NCI-H2196 treated with DMSO at 0.1 percent for 48 hours (cell line): ENCODE measurements around the gene DNAJC15.
"Not testable (repeated sequence)": the region's sequence is repeated elsewhere in the genome, so short reads cannot be mapped to it uniquely, and the experiment has no call there.

Source experiments
- DNase-seq: peaks from one replicate; lab custom pipeline; 2025; ENCODE audit not compliant: unreplicated experiment; lab: John Stamatoyannopoulos, UW

DNAJC15 gene

DNA sequence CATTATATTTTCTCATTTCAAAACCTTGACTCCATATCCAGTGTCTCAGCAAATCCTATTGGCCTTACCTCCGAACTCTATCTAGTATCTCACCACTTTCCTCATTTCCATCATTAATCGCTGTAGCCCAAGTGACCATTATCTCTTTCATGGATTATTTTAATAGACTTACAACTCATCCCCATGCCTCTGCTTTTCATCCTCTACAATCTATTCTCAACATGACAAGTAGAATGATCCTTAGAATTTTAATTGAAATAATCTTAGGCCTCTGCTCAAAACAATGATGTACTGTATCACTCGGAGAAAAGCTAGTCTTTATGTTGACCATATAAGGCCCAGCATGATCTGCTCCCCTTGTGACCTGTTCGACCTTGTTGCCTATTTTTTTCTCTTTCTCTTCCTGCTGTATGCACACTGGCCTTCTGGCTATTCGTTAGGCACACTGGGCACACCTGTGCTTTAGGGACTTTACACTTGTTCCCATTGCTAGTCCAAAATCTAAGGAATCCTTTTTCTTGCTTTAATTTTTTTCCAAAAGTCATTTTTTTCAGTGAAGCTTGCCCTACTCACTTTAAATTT lies 21.4 kb downstream of the DNAJC15 start:
- no peak for DNase-seq

DNA sequence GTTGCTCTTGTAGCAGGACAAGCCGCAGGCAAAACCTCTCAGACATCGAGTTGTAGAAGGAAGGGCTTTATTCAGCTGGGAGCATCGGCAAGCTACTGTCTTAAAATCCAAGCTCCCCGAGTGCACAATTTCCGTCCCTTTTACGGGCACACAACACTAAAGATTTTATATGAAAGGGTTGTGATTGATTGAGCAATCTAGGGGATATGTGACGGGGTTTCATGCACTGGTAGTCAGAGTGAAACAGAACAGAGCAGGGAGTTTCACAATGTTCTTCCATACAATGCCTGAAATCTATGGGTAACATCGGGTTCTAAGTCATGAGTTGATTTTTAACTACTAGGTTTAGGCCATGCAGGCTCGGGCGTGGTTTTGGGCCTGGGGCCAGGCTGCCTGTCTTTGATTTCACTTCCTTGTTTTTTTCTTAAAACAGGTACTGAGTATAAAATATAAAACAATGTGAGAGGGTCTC lies 22.0 kb downstream of the DNAJC15 start:
- DNase-seq, result not testable (repeated sequence)

DNA sequence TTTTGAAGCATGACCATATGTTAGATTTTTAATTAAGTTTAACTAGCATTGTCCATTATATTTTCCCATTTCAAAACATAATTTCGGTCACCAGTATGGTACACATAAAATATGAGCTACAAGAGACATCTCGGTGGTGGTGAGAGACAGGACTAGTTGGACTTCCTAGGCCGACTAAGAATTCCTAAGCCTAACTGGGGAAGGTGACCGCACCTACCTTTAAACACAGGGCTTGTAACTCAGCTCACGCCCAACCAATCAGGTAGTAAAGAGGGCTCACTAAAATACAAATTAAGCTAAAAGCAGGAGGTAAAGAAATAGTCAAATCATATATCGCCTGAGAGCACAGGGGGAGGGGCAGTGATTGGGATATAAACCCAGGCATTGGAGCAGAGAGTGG lies 22.9 kb downstream of the DNAJC15 start:
- DNase-seq, result no peak

DNA sequence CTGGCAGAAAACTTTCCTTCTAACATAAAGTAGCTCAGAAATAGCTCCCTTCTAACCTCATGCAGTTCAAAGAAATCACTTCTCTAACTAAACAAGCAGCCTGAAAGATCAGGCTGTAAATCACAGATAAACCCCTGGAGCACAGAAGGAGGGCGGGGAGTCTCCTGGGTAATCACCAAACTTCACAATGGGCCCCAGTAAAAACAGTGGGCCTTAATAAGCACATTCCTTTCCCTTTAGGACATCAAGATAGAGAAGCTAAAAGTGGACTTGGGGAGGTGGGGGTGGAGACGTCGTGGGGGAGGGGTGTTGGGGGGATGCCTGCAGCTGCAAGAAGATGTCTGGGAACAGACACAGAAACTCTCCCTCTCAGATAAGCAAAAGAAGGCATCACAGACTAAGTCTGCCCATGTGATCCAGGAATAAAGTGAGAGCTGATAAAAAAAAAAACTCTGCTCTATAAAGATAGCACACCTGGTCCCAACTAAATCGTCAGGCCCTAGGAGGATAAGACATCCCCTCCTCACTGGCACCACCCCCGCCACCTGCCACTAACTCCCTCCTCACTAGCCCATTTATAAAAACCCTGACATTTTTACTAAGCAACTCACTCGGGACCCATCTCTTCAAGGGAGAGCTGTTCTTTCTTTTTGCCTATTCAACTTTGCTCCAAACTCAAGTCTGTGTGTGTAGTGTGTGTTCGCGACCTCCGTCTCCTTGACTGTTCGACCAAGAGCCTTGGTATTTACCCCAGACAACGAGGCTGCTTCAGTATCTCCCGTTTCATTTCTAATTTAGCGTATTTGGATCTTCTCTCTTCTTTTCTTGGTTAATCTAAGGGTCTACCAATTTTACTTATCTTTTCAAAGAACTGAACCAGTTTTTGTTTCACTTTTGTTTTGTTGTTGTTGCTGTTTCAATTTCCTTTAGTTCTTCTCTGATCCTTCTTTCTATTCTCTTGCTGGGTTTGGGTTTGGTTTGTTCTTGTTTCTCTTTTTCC lies 31.7 kb downstream of the DNAJC15 start:
- no peak for DNase-seq

DNA sequence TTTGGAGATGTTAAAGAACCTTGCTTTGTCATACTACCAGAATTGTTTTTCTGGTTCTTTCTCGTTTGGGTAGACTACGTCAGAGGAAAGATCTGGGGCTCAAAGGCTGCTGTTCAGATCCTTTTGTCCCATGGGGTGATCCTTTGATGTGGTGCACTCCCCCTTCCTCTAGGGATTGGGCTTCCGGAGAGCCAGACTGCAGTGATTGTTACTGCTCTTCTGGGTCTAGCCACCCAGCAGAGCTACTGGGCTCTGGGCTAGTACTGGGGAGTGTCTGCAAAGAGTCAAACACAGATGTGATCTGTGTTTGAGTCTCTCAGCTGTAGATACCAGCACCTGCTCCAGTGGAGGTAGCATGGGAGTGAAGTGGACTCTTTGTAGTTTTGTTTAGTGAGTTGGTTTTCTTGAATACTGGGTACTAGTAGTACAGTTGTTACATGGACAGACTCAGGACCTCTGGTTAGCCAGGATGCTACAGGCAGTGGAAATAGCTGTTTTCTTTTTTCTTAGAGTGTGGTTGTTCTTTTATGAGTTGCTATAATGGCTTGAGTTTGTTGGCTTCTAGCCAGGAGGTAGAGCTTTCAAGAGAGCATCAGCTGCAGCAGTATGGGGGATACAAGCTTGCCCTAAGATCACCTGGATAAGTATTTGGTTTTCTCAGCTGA lies 34.4 kb downstream of the DNAJC15 start:
- no peak for DNase-seq

DNA sequence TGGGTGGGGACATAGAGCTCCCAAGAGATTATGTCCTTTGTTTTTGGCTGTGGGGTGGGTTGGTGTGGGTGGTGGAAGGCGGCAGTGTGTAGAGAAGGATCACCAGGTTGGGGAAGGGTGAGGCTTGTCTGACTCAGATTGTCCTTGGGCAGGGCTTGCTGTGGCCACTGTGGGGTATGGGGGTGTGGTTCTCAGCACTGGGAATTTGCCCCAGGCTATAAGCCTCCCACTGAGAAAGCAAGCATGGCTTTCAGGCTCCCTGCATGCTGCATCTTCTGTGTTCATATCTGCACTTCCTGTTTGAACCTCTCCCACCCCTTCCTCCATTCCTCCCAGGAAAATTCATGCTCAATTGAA lies 34.9 kb downstream of the DNAJC15 start:
- DNase-seq, result no peak

DNA sequence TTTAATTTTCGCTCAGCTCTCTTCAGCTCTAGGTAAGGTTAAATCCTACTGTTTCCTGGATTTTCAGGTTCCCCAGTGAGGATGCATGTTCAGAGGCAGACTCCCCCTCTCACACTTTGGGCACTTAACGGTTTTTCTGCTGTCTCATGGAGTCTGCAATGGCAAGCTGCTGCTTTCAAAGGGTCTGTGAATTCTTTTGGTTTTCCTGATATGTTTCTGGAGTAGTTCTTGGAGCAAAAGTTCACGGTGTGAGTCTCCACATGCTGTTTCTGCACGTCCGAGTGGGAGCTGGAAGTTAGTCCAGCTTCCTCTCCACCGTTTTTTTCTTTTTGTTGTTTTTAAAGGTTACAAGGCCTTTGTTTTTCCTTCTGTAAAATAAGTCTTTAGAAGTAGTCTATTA lies 35.4 kb downstream of the DNAJC15 start:
- DNase-seq, result no peak

DNA sequence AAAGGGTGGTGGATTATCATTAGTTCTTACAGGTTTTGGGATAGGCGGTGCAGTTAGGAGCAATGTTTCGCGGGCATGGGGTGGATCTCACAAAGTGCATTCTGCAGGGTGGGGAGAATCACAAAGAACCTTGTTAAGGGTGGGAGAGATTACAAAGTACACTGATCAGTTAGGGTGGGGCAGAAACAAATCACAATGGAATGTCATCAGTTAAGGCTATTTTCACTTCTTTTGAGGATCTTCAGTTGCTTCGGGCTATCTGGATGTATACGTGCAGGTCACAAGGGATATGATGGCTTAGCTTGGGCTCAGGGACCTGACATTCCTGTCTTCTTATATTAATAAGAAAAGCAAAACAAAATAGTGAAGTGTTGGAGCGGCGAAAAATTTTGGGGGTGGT lies 36.4 kb downstream of the DNAJC15 start:
- DNase-seq, result not testable (repeated sequence)

DNA sequence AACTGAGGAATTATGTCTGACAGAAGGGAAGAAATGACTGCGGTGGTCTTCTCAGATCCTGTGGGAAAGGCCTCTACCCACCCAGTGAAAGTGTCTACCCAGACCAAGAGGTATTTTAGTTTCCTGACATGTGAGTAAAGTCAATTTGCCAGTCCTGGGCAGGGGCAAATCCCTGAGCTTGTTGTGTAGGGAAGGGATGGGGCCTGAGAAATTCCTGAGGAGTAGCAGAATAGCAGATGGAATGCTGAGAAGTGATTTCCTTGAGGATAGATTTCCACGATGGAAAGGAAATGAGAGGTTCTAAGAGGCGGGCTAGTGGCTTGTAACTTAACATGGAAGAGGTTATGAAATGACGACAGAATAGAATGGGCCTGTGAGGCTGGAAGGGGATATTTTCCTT lies 37.4 kb downstream of the DNAJC15 start:
- DNase-seq, result not testable (repeated sequence)

DNA sequence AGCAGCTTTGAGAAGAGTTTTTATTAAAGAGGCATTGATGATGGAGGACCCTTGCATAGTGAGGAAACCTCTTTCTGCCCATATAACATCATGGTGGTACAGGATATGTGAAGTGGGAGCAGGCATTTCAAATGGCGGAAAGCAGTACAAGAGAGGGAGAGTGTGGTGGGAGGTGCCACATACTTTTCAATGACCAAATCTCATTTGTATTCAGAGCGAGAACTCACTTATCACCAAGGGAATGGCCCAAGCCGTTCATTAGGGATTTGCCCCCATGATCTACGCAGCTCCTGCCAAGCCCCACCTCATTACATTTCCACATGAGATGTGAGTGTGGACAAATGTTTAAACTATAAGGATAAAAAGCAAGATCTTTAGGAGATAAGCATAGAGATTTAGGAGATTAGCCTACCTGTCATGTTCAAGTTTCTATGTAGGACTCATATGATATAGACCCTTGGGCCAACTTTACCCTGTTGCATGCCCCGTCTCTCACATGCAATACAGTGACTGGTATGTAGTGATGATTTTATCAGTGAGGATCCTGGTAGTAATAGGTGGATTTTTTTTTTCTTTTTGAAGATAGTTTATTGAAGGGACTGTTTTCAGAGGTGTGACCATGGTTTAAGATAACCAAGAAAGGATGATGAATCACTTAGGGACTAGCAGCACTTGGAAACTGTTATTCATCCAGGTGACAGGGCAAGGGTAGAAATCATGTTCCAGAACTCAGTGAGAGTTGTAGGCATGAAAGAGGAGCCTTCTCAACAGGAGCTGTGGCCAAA lies 38.3 kb downstream of the DNAJC15 start:
- DNase-seq, result no peak

DNA sequence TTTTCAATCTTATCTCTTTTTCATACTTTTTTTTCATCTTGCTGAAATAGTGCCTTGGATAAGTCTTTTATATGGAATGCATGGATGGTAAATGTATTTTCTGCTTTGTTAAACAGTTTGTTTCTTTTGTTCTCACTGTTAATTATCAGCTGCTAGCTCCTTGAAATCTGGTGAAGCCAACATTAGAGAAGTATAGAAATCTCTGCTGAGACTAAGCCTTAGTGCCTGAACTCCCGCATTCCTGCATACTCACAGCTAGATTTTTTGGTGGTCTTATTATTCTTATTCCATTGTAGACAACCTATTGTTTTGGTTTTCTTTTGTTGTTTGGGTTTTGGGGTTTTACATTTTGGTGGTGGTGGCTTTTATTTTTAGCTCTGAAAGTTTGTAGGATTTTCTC lies 48.4 kb downstream of the DNAJC15 start:
- DNase-seq, result no peak

DNA sequence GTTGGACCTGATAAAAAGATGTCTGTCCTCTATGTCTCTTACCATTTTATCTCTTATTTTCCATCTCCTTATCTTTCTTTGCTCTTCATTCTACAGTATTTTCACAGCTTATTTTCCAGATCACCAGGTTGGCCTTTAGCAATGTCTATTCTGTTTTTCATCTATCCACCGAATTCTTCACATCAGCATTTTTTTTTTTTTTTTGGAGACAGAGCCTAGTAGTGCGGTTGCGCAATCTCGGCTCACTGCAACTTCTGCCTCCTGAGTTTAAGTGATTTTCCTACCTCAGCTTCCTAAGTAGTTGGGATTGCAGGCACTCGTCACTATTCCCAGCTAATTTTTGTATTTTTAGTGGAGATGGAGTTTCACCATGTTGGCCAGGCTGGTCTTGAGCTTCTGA lies 49.0 kb downstream of the DNAJC15 start:
- DNase-seq, result no peak

DNA sequence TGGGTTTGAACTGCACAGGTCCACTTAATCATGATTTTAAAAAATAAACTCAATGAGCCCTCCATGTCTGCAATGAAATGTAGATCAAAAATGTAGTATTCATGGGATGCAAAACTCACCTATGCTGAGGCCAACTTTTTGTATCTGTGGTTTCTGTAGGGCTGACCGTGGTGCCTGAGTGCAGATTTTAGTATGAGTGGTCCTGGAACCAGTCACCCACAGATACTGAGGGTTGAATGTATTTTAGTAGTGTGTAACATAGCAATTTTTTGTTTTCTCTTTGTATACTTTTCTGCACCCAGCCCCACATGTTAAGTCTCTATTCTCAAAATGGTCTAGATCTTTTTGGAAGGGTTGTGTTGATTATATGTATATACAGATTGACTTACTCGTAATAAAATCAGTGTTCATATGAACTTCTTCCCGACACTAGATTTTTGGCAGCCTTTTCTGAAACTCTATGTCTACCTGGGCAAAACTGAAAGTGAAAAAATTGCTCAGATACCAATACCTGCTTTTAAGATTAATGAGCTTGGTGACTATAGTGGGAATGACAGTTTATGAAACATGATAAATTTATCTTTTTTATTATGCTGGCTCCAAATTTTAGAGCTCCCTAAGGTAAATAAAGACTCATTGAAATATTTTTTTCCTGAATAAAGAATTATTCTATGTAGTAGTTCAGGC lies 51.6 kb downstream of the DNAJC15 start:
- DNase-seq, result no peak

DNA sequence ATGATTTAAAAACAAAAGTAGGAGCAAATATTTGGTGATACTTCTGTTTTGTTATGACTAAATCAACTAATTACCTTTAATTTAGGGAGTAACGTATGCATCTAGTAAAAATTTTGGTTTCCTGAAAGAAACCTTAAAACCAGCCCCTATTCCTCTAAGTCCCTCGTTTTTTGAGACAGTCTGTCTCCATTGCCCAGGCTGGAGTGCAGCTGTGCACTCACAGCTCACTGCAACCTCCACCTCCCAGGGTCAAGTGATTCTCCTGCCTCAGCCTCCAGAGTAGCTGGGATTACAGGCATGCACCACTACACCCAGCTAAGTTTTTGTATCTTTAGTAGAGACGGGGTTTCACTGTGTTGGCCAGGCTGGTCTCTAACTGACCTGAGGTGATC lies 52.1 kb downstream of the DNAJC15 start:
- DNase-seq, result not testable (repeated sequence)

DNA sequence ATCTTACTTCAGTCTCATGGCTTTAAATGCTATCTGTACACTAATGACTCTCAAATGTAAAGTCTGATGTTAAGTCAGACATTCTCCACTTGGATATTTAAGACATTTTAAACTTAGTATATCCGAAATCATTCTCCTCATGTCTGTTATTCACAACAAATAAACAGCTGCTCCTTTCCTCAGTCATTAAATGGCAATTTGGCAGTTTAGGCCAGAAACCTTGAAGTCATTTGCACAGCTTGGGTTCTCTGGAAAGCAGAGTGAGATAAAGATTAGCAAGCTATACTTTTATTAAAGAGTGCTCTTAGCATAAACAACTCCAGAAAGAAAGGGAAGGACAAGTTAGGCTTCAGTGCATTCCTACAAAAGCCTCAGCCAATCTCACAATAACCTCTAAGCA lies 53.7 kb downstream of the DNAJC15 start:
- DNase-seq, result no peak

DNA sequence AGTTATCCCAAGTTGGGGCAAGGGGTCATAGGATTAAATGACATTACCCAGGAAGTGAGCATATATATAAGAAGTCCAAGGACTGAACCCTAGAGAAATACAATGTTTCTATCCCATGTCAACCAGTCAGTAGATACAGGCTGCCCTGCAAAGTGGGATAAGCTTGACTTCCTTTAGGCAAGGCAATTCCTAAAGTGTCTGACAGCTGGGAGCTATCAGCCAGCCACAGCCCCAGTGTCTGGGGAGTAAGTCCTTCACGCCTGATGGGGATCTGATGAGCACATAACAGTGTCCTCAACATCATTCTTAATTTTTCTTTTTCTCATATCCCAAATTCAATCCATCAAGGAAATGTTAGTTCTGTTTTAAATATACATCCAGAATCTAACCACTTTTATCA lies 54.1 kb downstream of the DNAJC15 start:
- no peak for DNase-seq

DNA sequence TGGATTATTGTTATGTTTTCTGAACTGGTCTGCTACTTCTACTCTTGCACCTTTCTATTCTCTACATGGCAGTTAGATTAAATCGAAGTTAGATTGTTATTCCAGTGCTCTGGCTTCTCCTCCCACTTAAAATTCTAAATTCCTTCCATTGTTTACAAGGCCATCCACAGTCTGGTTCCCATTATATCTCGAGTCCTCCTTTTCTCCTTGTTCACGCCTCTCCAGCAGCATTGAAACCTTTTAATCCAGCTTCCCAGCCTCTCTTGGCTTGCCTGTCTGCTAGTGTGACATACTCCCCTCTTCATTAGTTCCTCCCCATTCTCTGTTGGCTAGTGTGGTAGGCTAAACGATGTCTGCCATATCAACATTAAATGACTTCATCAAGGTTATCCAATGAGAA lies 54.5 kb downstream of the DNAJC15 start:
- no peak for DNase-seq

DNA sequence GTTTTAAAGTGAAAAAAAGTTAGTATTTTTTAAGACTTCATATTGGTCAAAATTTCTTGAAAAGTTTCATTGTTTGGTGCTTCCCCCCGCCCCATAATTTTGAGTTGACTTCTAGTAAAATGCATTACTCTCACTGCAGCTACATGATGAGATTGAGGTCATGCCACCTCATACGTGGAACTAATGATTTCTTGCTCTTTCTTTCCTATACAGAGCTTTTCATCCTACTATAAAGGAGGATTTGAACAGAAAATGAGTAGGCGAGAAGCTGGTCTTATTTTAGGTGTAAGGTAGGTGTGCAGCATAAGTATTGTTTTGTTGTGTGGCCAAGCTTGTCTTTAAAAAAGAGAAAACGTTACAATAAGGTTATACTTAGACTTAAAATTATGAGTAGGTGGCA lies 55.0 kb downstream of the DNAJC15 start:
- DNase-seq, result no peak

DNA sequence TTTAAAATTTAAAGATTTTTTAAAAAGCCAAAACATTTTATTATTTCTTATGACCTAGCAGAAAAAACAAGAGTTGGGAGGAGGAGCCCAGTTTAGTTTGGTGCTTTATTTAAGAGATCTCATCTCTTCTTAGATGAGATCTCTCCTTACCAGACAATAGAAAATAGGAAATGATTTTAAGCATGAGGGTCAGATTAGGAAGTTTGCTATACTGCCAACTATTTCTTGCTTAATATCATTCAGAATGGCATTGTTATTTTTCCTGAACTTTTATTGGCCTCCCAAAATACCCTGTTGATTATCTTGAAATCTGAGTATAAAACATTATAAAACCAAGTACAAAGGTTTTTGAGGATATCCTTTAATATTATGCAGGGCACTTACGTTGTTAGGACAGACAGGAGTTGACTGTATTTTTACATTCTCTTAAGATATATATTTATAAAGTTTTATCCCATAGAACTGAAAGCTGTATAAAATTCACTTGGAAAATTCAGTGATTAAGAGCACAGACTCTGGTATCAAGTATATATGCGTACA lies 56.1 kb downstream of the DNAJC15 start:
- no peak for DNase-seq

DNA sequence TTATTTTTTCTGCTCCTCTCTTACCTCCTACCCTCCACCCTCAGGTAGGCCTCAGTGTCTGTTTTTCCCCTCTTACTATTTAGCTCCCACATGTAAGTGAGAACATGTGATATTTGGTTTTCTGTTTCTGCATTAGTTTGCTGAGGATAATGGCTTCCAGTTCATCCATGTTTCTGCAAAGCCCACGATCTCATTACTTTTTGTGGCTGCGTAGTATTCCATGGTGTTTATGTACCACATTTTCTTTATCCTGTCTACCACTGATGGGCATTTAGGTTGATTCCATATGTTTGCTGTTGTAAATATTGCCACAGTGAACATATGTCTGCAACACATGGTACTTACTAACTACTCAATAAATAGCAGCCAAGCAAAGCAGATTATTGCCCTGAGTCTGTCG lies 56.8 kb downstream of the DNAJC15 start:
- DNase-seq, result no peak
